PC-3 (cell line): Measurements from ENCODE around the gene IL4. TPM values are rescaled to one million over a fixed set of nuclear protein-coding genes. Genes with fewer than 3 reads are reported as not detected.

ENCODE experiments used
- ATAC-seq: fragments of 200-7000 bp; cut with Tn5 transposase; 2 replicates; pipeline ENCODE4 v1.9.1; 2020; ENCODE audit warnings: mild to moderate bottlenecking, moderate library complexity
- BruUV-seq: library from RNA; stranded (reverse); fragments of 400-500 nt; replicated peaks from 2 replicates; lab custom pipeline; 2021; lab: Mats Ljungman, UMichigan
- CTCF ChIA-PET: fragments of 300-600 bp; sonication (Branson Sonifier 250); formaldehyde crosslinking; loops from one replicate; lab custom pipeline; 2022; ENCODE audit warnings: antibody characterized with exemption; lab: Charles Lee
- POLR2A ChIA-PET: fragments of 300-600 bp; sonication (Branson Sonifier 250); formaldehyde crosslinking; loops from one replicate; lab custom pipeline; 2022; ENCODE audit warnings: antibody characterized with exemption; ENCODE audit not compliant: unreplicated experiment; lab: Charles Lee
- DNase-seq: peaks from one replicate; pipeline ENCODE4 v3.0.0-alpha.2; 2015
- H2AFZ ChIP-seq: fragments of 300-600 bp; sonication (generic); 2 replicates; pipeline ENCODE4 v1.6.0; 2016; ENCODE audit warnings: antibody characterized with exemption, low read length
- H3F3A ChIP-seq: fragments of 300-600 bp; sonication (generic); one replicate; pipeline ENCODE4 v1.6.0; 2017; ENCODE audit warnings: antibody characterized with exemption, low read length, control low read depth, mild to moderate bottlenecking; ENCODE audit not compliant: unreplicated experiment
- H3K27ac ChIP-seq: fragments of 300-600 bp; sonication (generic); 2 replicates; pipeline ENCODE4 v1.5.1; 2016; ENCODE audit warnings: mild to moderate bottlenecking, low read length
- H3K27me3 ChIP-seq: fragments of 300-600 bp; sonication (generic); 2 replicates; pipeline ENCODE4 v1.6.1; 2016; ENCODE audit warnings: low read length, mixed read lengths
- H3K36me3 ChIP-seq: fragments of 300-600 bp; sonication (generic); 2 replicates; pipeline ENCODE4 v1.6.1; 2016; ENCODE audit warnings: low read depth, mixed run types, low read length, mixed read lengths
- H3K4me1 ChIP-seq: fragments of 300-600 bp; sonication (generic); 2 replicates; pipeline ENCODE4 v1.5.1; 2016; ENCODE audit warnings: low read length; ENCODE audit not compliant: insufficient read depth
- H3K4me2 ChIP-seq: fragments of 300-600 bp; sonication (generic); 2 replicates; pipeline ENCODE4 v1.6.0; 2016; ENCODE audit warnings: low read length
- H3K4me3 ChIP-seq: fragments of 300-600 bp; sonication (generic); 2 replicates; pipeline ENCODE4 v1.5.1; 2016; ENCODE audit warnings: mild to moderate bottlenecking, low read length, mixed read lengths
- H3K79me2 ChIP-seq: fragments of 300-600 bp; sonication (generic); 2 replicates; pipeline ENCODE4 v1.6.1; 2017; ENCODE audit warnings: low read length, mixed read lengths
- H3K9ac ChIP-seq: fragments of 300-600 bp; sonication (generic); 2 replicates; pipeline ENCODE4 v1.6.0; 2016; ENCODE audit warnings: mild to moderate bottlenecking, low read length
- H3K9me2 ChIP-seq: fragments of 300-600 bp; sonication (generic); replicated peaks from 2 replicates; pipeline ENCODE4 v1.6.1; 2016; ENCODE audit warnings: mixed run types, low read length, mixed read lengths
- H3K9me3 ChIP-seq: fragments of 300-600 bp; sonication (generic); 2 replicates; pipeline ENCODE4 v1.6.1; 2016; ENCODE audit warnings: low read length, mixed read lengths
- H4K20me1 ChIP-seq: fragments of 300-600 bp; sonication (generic); 2 replicates; pipeline ENCODE4 v1.6.1; 2016; ENCODE audit warnings: low read length, mixed read lengths
- CTCF ChIP-seq: fragments of 300-600 bp; sonication (generic); conservative IDR thresholded peaks from 2 replicates; pipeline ENCODE4 v1.5.1; 2017; ENCODE audit warnings: antibody characterized with exemption, low read depth, mild to moderate bottlenecking, low read length
- EZH2 ChIP-seq: fragments of 300-600 bp; sonication (generic); IDR thresholded peaks from one replicate; pipeline ENCODE4 v1.6.1; 2017; ENCODE audit warnings: antibody characterized with exemption, mild to moderate bottlenecking, low read length; ENCODE audit not compliant: unreplicated experiment
- EZH2phosphoT487 ChIP-seq: fragments of 300-600 bp; sonication (generic); IDR thresholded peaks from 2 replicates; pipeline ENCODE4 v1.6.1; 2018; ENCODE audit warnings: mild to moderate bottlenecking, antibody characterized with exemption, low read length, borderline replicate concordance
- intact Hi-C: fragments of 100-400 bp; cut with micrococcal nuclease; formaldehyde crosslinking; loops from 2 replicates; pipeline ENCODE4 v1.9.0; 2023
- total RNA-seq: library from RNA; depleted of rRNA; stranded (reverse); fragments of >200 nt; gene quantifications from 2 replicates; pipeline ENCODE4 v1.2.3, GENCODE V29; 2014

The IL4 gene
- total RNA-seq, 1 experiment from 2014 or later, result not detected

- Histone ChIP-seq H3K27ac (no peak overlapping the region), H3K36me3 (no peaks in the 10 kb centered on the region), H4K20me1 (no peaks in the 10 kb centered on the region), H2AFZ (no peak overlapping the region), H3F3A (no peaks in the 10 kb centered on the region), H3K9me2 (no peaks in the 10 kb centered on the region), H3K9me3 (no peaks in the 10 kb centered on the region), H3K4me3 (no peak overlapping the region), H3K4me1 (no peaks in the 10 kb centered on the region), H3K4me2 (no peak overlapping the region), H3K79me2 (no peaks in the 10 kb centered on the region), H3K27me3 (no peaks in the 10 kb centered on the region), H3K9ac (no peak overlapping the region)
- ChIA-PET CTCF (no interaction called here), POLR2A (no interaction called here)
- DNase-seq, result no peak
- TF ChIP-seq EZH2phosphoT487 (no peak), CTCF (no peak), EZH2 (no peak)
- ATAC-seq, result no peak
- intact Hi-C loops, result no loop called here
- no TSS peak for BruUV-seq
These were observed 32.5 kb upstream of the IL4 start for GRCh38 chr5:132641241-132641723.

- H3K79me2 ChIP-seq, result no peaks in the 10 kb centered on the region
- H3K9me3 ChIP-seq, result no peaks in the 10 kb centered on the region
- no peaks in the 10 kb centered on the region for H3K4me1 ChIP-seq
- H3K27me3 ChIP-seq, result no peaks in the 10 kb centered on the region
- no peaks in the 10 kb centered on the region for H3F3A ChIP-seq
- intact Hi-C loops, result no loop called here
- no TSS peak for BruUV-seq
- TF ChIP-seq CTCF (no peak), EZH2phosphoT487 (no peak), EZH2 (no peak)
- H3K9me2 ChIP-seq, result no peaks in the 10 kb centered on the region
- no peak overlapping the region for H3K4me2 ChIP-seq
- no peak overlapping the region for H3K9ac ChIP-seq
- ChIA-PET POLR2A (no interaction called here), CTCF (no interaction called here)
- ATAC-seq, result no peak
- H3K36me3 ChIP-seq, result no peaks in the 10 kb centered on the region
- H3K27ac ChIP-seq, result no peak overlapping the region
- no peak overlapping the region for H3K4me3 ChIP-seq
- no peak overlapping the region for H2AFZ ChIP-seq
- no peak for DNase-seq
- no peaks in the 10 kb centered on the region for H4K20me1 ChIP-seq
These were observed 31.9 kb upstream of the IL4 start for GRCh38 chr5:132641841-132642240.

GRCh38 chr5:132644177-132644576, 29.6 kb upstream of the IL4 start:
- Histone ChIP-seq H3F3A (no peaks in the 10 kb centered on the region), H3K9me2 (no peaks in the 10 kb centered on the region), H2AFZ (no peak overlapping the region), H3K4me2 (no peak overlapping the region), H4K20me1 (no peaks in the 10 kb centered on the region), H3K4me1 (no peaks in the 10 kb centered on the region), H3K9ac (no peak overlapping the region), H3K27me3 (no peaks in the 10 kb centered on the region), H3K36me3 (no peaks in the 10 kb centered on the region), H3K79me2 (no peaks in the 10 kb centered on the region), H3K27ac (no peak overlapping the region), H3K4me3 (no peak overlapping the region), H3K9me3 (no peaks in the 10 kb centered on the region)
- intact Hi-C loops, result no loop called here
- BruUV-seq, result no TSS peak
- TF ChIP-seq EZH2phosphoT487, result no peak
- TF ChIP-seq EZH2, result no peak
- POLR2A ChIA-PET, result no interaction called here
- ATAC-seq (no peak), DNase-seq (no peak)
- CTCF ChIA-PET, result no interaction called here
